ENCODE data around the gene PXMP4. TPM values are rescaled to one million over a fixed set of nuclear protein-coding genes. Genes with fewer than 3 reads are reported as not detected.

The PXMP4 gene
- total RNA-seq, 1 experiment from 2014 or later: 7.5 TPM

- H3K4me3 ChIP-seq (ENCODE audit: low read depth, low read length, poor library complexity, severe bottlenecking): no peak overlapping the region
- peak overlapping the region; percentile 30 for H3K27ac ChIP-seq (ENCODE audit: low read depth, low read length, poor library complexity, severe bottlenecking)
- peaks cover 19% of the 10 kb centered on the region for H3K4me1 ChIP-seq (ENCODE audit: insufficient read depth, low read length, poor library complexity, severe bottlenecking)
- ChIA-PET CTCF (interaction anchor here (0.7 kb wide), 1 partner anchor 208 kb away, joined by 3 read pairs; no protein-coding TSS in a partner anchor), POLR2A (ENCODE audit: low non-redundant PET) (interaction anchor here (0.7 kb wide), 1 partner anchor 11 kb away, joined by 9 read pairs; no protein-coding TSS in a partner anchor)
- intact Hi-C loops (cut with micrococcal nuclease; ENCODE audit: unreplicated experiment): no loop called here
- peaks cover 24% of the 10 kb centered on the region for H3K36me3 ChIP-seq (ENCODE audit: insufficient read depth, low read length, poor library complexity, severe bottlenecking)
- no peaks in the 10 kb centered on the region for H3K9me3 ChIP-seq (ENCODE audit: low read depth, low read length, poor library complexity, severe bottlenecking)
- no TSS peak for BruUV-seq (replicated peaks)
- DNase-seq (ENCODE audit: low spot score): no peak
- no peaks in the 10 kb centered on the region for H3K27me3 ChIP-seq (replicated peaks; ENCODE audit: insufficient read depth, low read depth, low read length, poor library complexity)
- TF ChIP-seq, protein P1, sequence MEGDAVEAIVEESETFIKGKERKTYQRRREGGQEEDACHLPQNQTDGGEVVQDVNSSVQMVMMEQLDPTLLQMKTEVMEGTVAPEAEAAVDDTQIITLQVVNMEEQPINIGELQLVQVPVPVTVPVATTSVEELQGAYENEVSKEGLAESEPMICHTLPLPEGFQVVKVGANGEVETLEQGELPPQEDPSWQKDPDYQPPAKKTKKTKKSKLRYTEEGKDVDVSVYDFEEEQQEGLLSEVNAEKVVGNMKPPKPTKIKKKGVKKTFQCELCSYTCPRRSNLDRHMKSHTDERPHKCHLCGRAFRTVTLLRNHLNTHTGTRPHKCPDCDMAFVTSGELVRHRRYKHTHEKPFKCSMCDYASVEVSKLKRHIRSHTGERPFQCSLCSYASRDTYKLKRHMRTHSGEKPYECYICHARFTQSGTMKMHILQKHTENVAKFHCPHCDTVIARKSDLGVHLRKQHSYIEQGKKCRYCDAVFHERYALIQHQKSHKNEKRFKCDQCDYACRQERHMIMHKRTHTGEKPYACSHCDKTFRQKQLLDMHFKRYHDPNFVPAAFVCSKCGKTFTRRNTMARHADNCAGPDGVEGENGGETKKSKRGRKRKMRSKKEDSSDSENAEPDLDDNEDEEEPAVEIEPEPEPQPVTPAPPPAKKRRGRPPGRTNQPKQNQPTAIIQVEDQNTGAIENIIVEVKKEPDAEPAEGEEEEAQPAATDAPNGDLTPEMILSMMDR (conservative IDR thresholded peaks at IDR 0.05; ENCODE audit: low read depth, low read length): no peak
- no peak for TF ChIP-seq EZH2 (IDR thresholded peaks at IDR 0.05; ENCODE audit: borderline replicate concordance, low read depth, low read length, poor library complexity, severe bottlenecking)
Observed at GRCh38 chr20:33681728-33682353, 38.3 kb downstream of the PXMP4 start.

DNA sequence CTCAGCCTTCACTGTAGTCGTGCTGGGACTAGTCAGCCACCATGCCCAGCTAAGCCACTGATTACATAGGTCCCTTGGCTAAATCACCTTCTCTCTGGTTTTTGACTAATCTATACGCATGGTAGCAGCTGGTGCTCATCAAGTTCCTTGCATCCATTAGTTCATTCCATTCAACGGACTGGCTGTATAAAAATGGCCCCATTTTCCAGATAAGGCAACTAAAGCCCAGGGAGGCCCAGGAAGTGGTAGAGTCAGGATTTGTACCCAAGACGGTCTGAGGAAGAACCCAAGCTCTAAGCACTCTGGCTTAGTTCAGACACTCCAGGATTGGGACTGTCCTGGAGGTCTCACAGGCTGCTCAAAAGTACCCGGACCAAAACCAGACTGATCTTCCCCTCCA lies 38.8 kb downstream of the PXMP4 start:
- ChIA-PET CTCF (no interaction called here), POLR2A (ENCODE audit: low non-redundant PET) (no interaction called here)
- H3K36me3 ChIP-seq (ENCODE audit: insufficient read depth, low read length, poor library complexity, severe bottlenecking): peaks cover 27% of the 10 kb centered on the region
- H3K27ac ChIP-seq (ENCODE audit: low read depth, low read length, poor library complexity, severe bottlenecking): no peak overlapping the region
- H3K9me3 ChIP-seq (ENCODE audit: low read depth, low read length, poor library complexity, severe bottlenecking): no peaks in the 10 kb centered on the region
- H3K4me3 ChIP-seq (ENCODE audit: low read depth, low read length, poor library complexity, severe bottlenecking): no peak overlapping the region
- TF ChIP-seq EZH2 (IDR thresholded peaks at IDR 0.05; ENCODE audit: borderline replicate concordance, low read depth, low read length, poor library complexity, severe bottlenecking): no peak
- TF ChIP-seq, protein P1 (conservative IDR thresholded peaks at IDR 0.05; ENCODE audit: low read depth, low read length): no peak
- intact Hi-C loops (cut with micrococcal nuclease; ENCODE audit: unreplicated experiment): no loop called here
- no peak for DNase-seq (ENCODE audit: low spot score)
- H3K4me1 ChIP-seq (ENCODE audit: insufficient read depth, low read length, poor library complexity, severe bottlenecking): peaks cover 16% of the 10 kb centered on the region
- BruUV-seq (replicated peaks): no TSS peak
- no peaks in the 10 kb centered on the region for H3K27me3 ChIP-seq (replicated peaks; ENCODE audit: insufficient read depth, low read depth, low read length, poor library complexity)

GRCh38 chr20:33680686-33681085 lies 39.4 kb downstream of the PXMP4 start:
- no peaks in the 10 kb centered on the region for H3K27me3 ChIP-seq (replicated peaks; ENCODE audit: insufficient read depth, low read depth, low read length, poor library complexity)
- no peak for DNase-seq (ENCODE audit: low spot score)
- POLR2A ChIA-PET (ENCODE audit: low non-redundant PET): no interaction called here
- H3K36me3 ChIP-seq (ENCODE audit: insufficient read depth, low read length, poor library complexity, severe bottlenecking): peaks cover 29% of the 10 kb centered on the region
- H3K4me1 ChIP-seq (ENCODE audit: insufficient read depth, low read length, poor library complexity, severe bottlenecking): peaks cover 16% of the 10 kb centered on the region
- no peak overlapping the region for H3K4me3 ChIP-seq (ENCODE audit: low read depth, low read length, poor library complexity, severe bottlenecking)
- no peak for TF ChIP-seq EZH2 (IDR thresholded peaks at IDR 0.05; ENCODE audit: borderline replicate concordance, low read depth, low read length, poor library complexity, severe bottlenecking)
- TF ChIP-seq, protein P1 (conservative IDR thresholded peaks at IDR 0.05; ENCODE audit: low read depth, low read length): no peak
- no peaks in the 10 kb centered on the region for H3K9me3 ChIP-seq (ENCODE audit: low read depth, low read length, poor library complexity, severe bottlenecking)
- no TSS peak for BruUV-seq (replicated peaks)
- CTCF ChIA-PET: no interaction called here
- intact Hi-C loops (cut with micrococcal nuclease; ENCODE audit: unreplicated experiment): no loop called here
- H3K27ac ChIP-seq (ENCODE audit: low read depth, low read length, poor library complexity, severe bottlenecking): no peak overlapping the region

All from A673 (cell line).